ENCODE data around the gene LRRFIP1. TPM values are rescaled to one million over a fixed set of nuclear protein-coding genes. Genes with fewer than 3 reads are reported as not detected.

Gene LRRFIP1
- total and polyA plus RNA-seq, 10 of the 15 experiments (the other 5 are each of a cell fraction or from before 2014, with no cell fraction given): 36.2 to 120 (median 74.3) TPM

GRCh38 chr2:237704501-237705434 is 77.4 kb downstream of the LRRFIP1 start:
- no peak overlapping the region for H3K4me3 ChIP-seq
- no peaks in the 10 kb centered on the region; the same call in 1 of the 2 replicates for H4K20me1 ChIP-seq (ENCODE audit: control insufficient read depth, insufficient read depth)
- ATAC-seq: no peak
- no peaks in the 10 kb centered on the region for H3K9me3 ChIP-seq (replicated peaks; ENCODE audit: control insufficient read depth, insufficient read depth, low read length)
- peak overlapping the region; percentile 36; the same call in 1 of the 2 replicates for H3K27ac ChIP-seq (ENCODE audit: control insufficient read depth, insufficient read depth)
- peak; percentile 12; the same call in 1 of the 2 replicates for TF ChIP-seq RUNX3 (IDR thresholded peaks at IDR 0.05; ENCODE audit: low read length)
- TF ChIP-seq JUNB (IDR thresholded peaks at IDR 0.05): 0 out of 2 replicates have a peak, but pooled peaks have one; percentile 19
- 0 out of 2 replicates have a peak, but pooled peaks have one; percentile 16 for TF ChIP-seq EED (IDR thresholded peaks at IDR 0.05; ENCODE audit: low read depth)
- TF ChIP-seq CEBPZ (IDR thresholded peaks at IDR 0.05; ENCODE audit: low read depth, low read length): no peak
- no peak for TF ChIP-seq NR2C2 (IDR thresholded peaks at IDR 0.05; ENCODE audit: borderline replicate concordance, control insufficient read depth, insufficient read length, low read depth)
- peaks cover 47% of the 10 kb centered on the region for H3K4me1 ChIP-seq (ENCODE audit: control insufficient read depth, insufficient read depth, low read length)
- 81% methylated on average over 15 of the region's 15 CpGs for WGBS (ENCODE audit: insufficient coverage, insufficient replicate concordance, low lambda C conversion rate, missing lambda C conversion rate)
- H3K9ac ChIP-seq (ENCODE audit: control insufficient read depth, insufficient read depth, low read length): no peak overlapping the region
- no peak for FAIRE-seq
- ChIA-PET CTCF (interaction anchor here (0.9 to 2.6 kb wide), 4 partner anchors 33 to 121 kb away, joined by 3 to 14 read pairs (median 5); no protein-coding TSS in a partner anchor), POLR2A (interaction anchor here (0.7 to 0.9 kb wide), 3 partner anchors 30 to 395 kb away, joined by 3 to 6 read pairs (median 3); no protein-coding TSS in a partner anchor), SMC1A (ENCODE audit: uncharacterized antibody, unreplicated experiment) (interaction anchor here (4.7 to 5.0 kb wide), 2 partner anchors 17 to 31 kb away, joined by 18 to 49 read pairs; no protein-coding TSS in a partner anchor), RAD21 (ENCODE audit: unreplicated experiment) (interaction anchor here (1.7 kb wide), 1 partner anchor 40 kb away, joined by 7 read pairs; no protein-coding TSS in a partner anchor)
- BruUV-seq (replicated peaks): no TSS peak
- intact Hi-C loops (cut with micrococcal nuclease; ENCODE audit: unreplicated experiment) (loop anchor here (5.0 kb wide), 1 partner anchor 37 kb away; no protein-coding TSS in a partner anchor), in situ Hi-C loops (cut with MboI) (no loop called here)
- no peaks in the 10 kb centered on the region for H3K27me3 ChIP-seq (replicated peaks in 1 of 2; ENCODE audit: control insufficient read depth in 2 of 2, insufficient read depth in 2 of 2, low read length in 1 of 2)
- peaks cover 4 to 6% of the 10 kb centered on the region in 2 experiments; a peak in 3 of 4 replicates for H3K36me3 ChIP-seq (ENCODE audit: control insufficient read depth in 2 of 2, insufficient read depth in 2 of 2, low read length in 1 of 2)
- no peak for DNase-seq (ENCODE audit: low read depth, low spot score)
- H3K4me2 ChIP-seq (ENCODE audit: control insufficient read depth, insufficient read depth): peak overlapping the region; percentile 32
- no peak overlapping the region for H2AFZ ChIP-seq (ENCODE audit: control insufficient read depth, low read depth, low read length)
- peaks cover 85% of the 10 kb centered on the region for H3K79me2 ChIP-seq (ENCODE audit: control insufficient read depth, insufficient read depth, low read length)

All from GM12878 (cell line).